GM19324 (cell line): Measurements from ENCODE around the gene HMBS.
"Not testable (repeated sequence)": the region's sequence is repeated elsewhere in the genome, so short reads cannot be mapped to it uniquely, and the experiment has no call there.

Experiments used
- ATAC-seq: cut with Tn5 transposase; IDR thresholded peaks from one replicate; pipeline ENCODE4 v1.9.1; 2021; ENCODE audit warnings: mild to moderate bottlenecking, moderate library complexity; ENCODE audit not compliant: unreplicated experiment, low FRiP score

Gene HMBS

GRCh38 chr11:119084663-119085436 lies at the start of gene HMBS:
TSS of gene HMBS (plus strand) at chr11:119084881. CDS start at chr11:119085034, 153 bp downstream.
- peak; percentile 84 for ATAC-seq

- no peak for ATAC-seq
These were observed 45.8 kb upstream of the HMBS start for GRCh38 chr11:119038884-119039283.

- not testable (repeated sequence) for ATAC-seq
These were observed 45.2 kb upstream of the HMBS start for GRCh38 chr11:119039471-119039870.

- ATAC-seq = no peak
These were observed 42.7 kb upstream of the HMBS start for GRCh38 chr11:119041821-119042514.

GRCh38 chr11:119042927-119043326 lies 41.8 kb upstream of the HMBS start:
- ATAC-seq = no peak

GRCh38 chr11:119044708-119045107 lies 40.0 kb upstream of the HMBS start:
- ATAC-seq = no peak

GRCh38 chr11:119046489-119046888 lies 38.2 kb upstream of the HMBS start:
- no peak for ATAC-seq

- ATAC-seq = no peak
These were observed 37.5 kb upstream of the HMBS start for GRCh38 chr11:119047205-119047604.

- ATAC-seq = no peak
These were observed 36.0 kb upstream of the HMBS start for GRCh38 chr11:119048644-119049043.

GRCh38 chr11:119049081-119049480 lies 35.6 kb upstream of the HMBS start:
- no peak for ATAC-seq

GRCh38 chr11:119051440-119052162 lies 33.1 kb upstream of the HMBS start:
- no peak for ATAC-seq

- ATAC-seq = no peak
These were observed 32.4 kb upstream of the HMBS start for GRCh38 chr11:119052163-119052814.

GRCh38 chr11:119054418-119054817 lies 30.3 kb upstream of the HMBS start:
- ATAC-seq = no peak

- no peak for ATAC-seq
These were observed 28.8 kb upstream of the HMBS start for GRCh38 chr11:119055901-119056300.

GRCh38 chr11:119056421-119056999 lies 28.2 kb upstream of the HMBS start:
- ATAC-seq = peak; percentile 13

- ATAC-seq = peak; percentile 96
These were observed 27.5 kb upstream of the HMBS start, which contains the start of gene HYOU1 for GRCh38 chr11:119057000-119057769. TSS of gene HYOU1 (minus strand) at chr11:119057205. CDS start at chr11:119056160, 1,045 bp downstream.

- ATAC-seq = not testable (repeated sequence)
These were observed 25.6 kb upstream of the HMBS start for GRCh38 chr11:119059128-119059527.

GRCh38 chr11:119061256-119061655 lies 23.4 kb upstream of the HMBS start:
- no peak for ATAC-seq

GRCh38 chr11:119062779-119063178 lies 21.9 kb upstream of the HMBS start:
- ATAC-seq = no peak
